H1 (cell line): ENCODE measurements around the gene PARD3. TPM values are rescaled to one million over a fixed set of nuclear protein-coding genes. Genes with fewer than 3 reads are reported as not detected.

ENCODE experiments used
- BACH1 ChIP-seq: IDR thresholded peaks from 2 replicates; pipeline ENCODE4 v1.6.1; 2012; ENCODE audit warnings: low read length, improper control_type of control experiment
- EGR1 ChIP-seq: IDR thresholded peaks from 2 replicates; pipeline ENCODE4 v1.6.1; 2011; ENCODE audit warnings: low read depth, low read length, borderline replicate concordance
- POLR2AphosphoS5 ChIP-seq: IDR thresholded peaks from 2 replicates; pipeline ENCODE4 v1.6.1; 2011; ENCODE audit warnings: low read depth, low read length
- RFX5 ChIP-seq: IDR thresholded peaks from 2 replicates; pipeline ENCODE4 v1.6.1; 2011; ENCODE audit warnings: low read depth, low read length, improper control_type of control experiment, borderline replicate concordance
- RXRA ChIP-seq: IDR thresholded peaks from 2 replicates; pipeline ENCODE4 v1.6.1; 2011; ENCODE audit warnings: low read depth, mild to moderate bottlenecking, low read length, moderate library complexity; ENCODE audit not compliant: insufficient read depth
- polyA plus RNA-seq, 7 experiments: library from polyadenylated mRNA; depleted of rRNA in 3 of 7; stranded (reverse) in 5 of 7; unstranded in 2 of 7; fragments of >200 nt in 5 of 7; fragments of 200-250 nt in 2 of 7; gene quantifications; 1 replicate in 5 of 7; 2 replicates in 1 of 7; 4 replicates in 1 of 7; pipeline versions ENCODE4 v1.2.1 to v1.2.3, GENCODE V29; 2011 to 2013; ENCODE audit warnings: missing spikeins in 2 of 7, mixed read lengths in 2 of 7
- total RNA-seq: library from RNA; stranded (reverse); fragmentation: NEBNext Ultra II Directional; extraction: Animal tissue kit (Norgen Biotek cat#: 25700); gene quantifications from 2 replicates; pipeline ENCODE4 v1.2.1, GENCODE V29; 2021

The PARD3 gene
- total and polyA plus RNA-seq, 2 of the 8 experiments (the other 6 are each of a cell fraction or from before 2014, with no cell fraction given) = 19.7 to 49.1 TPM

DNA sequence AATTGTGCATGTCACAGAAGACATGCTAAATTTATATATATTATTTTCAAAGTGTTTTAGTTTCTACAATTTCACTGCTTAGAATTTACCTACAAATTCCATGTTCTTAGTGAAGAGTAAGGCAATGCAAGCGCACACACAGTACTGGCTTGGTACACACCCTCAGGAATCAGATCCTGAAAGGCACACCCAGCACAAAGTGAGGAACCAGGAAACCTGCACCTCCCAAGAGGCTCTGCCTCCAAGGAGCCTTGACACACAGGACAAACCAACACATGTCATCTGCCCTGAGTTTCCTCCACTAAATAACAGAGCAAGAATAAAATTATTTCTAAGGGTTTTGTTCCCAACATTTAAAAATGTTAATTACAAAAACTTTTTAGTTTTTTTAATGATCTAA, 156.2 kb downstream of the PARD3 start (continued):
- TF ChIP-seq RFX5 (no peak), BACH1 (no peak), RXRA (no peak), EGR1 (no peak), POLR2AphosphoS5 (no peak)
